Measurements from ENCODE around the gene APOBEC3H. TPM values are rescaled to one million over a fixed set of nuclear protein-coding genes. Genes with fewer than 3 reads are reported as not detected.

APOBEC3H gene
- total and polyA plus RNA-seq, 2 experiments from 2014 or later = not detected

DNA sequence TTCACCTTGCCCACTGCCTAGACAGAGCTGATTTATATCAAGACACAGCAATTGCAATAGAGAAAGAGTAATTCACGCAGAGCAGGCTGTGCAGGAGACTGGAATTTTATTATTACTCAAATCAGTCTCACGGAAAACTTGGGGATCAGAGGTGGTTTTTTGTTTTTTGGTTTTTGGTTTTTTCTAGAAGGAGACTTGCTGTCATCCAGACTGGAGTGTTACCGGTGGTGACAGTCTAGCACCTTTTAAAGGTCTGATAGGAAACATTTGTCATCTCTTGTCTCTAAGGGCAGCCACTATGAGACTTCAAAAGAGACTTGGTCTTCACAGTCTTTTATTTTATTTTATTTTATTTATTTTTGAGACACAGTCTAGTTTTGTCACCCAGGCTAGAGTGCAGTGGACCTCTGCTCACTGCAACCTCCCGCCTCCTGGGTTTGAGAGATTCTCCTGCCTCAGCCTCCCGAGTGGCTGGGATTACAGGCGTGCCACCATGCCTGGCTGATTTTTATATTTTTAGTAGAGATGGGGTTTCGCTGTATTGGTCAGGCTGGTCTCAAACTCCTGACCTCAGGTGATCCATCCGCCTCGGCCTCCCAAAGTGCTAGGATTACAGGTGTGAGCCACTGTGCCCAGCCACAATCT is 19.1 kb downstream of the APOBEC3H start (continued):
- TF ChIP-seq, protein P1, sequence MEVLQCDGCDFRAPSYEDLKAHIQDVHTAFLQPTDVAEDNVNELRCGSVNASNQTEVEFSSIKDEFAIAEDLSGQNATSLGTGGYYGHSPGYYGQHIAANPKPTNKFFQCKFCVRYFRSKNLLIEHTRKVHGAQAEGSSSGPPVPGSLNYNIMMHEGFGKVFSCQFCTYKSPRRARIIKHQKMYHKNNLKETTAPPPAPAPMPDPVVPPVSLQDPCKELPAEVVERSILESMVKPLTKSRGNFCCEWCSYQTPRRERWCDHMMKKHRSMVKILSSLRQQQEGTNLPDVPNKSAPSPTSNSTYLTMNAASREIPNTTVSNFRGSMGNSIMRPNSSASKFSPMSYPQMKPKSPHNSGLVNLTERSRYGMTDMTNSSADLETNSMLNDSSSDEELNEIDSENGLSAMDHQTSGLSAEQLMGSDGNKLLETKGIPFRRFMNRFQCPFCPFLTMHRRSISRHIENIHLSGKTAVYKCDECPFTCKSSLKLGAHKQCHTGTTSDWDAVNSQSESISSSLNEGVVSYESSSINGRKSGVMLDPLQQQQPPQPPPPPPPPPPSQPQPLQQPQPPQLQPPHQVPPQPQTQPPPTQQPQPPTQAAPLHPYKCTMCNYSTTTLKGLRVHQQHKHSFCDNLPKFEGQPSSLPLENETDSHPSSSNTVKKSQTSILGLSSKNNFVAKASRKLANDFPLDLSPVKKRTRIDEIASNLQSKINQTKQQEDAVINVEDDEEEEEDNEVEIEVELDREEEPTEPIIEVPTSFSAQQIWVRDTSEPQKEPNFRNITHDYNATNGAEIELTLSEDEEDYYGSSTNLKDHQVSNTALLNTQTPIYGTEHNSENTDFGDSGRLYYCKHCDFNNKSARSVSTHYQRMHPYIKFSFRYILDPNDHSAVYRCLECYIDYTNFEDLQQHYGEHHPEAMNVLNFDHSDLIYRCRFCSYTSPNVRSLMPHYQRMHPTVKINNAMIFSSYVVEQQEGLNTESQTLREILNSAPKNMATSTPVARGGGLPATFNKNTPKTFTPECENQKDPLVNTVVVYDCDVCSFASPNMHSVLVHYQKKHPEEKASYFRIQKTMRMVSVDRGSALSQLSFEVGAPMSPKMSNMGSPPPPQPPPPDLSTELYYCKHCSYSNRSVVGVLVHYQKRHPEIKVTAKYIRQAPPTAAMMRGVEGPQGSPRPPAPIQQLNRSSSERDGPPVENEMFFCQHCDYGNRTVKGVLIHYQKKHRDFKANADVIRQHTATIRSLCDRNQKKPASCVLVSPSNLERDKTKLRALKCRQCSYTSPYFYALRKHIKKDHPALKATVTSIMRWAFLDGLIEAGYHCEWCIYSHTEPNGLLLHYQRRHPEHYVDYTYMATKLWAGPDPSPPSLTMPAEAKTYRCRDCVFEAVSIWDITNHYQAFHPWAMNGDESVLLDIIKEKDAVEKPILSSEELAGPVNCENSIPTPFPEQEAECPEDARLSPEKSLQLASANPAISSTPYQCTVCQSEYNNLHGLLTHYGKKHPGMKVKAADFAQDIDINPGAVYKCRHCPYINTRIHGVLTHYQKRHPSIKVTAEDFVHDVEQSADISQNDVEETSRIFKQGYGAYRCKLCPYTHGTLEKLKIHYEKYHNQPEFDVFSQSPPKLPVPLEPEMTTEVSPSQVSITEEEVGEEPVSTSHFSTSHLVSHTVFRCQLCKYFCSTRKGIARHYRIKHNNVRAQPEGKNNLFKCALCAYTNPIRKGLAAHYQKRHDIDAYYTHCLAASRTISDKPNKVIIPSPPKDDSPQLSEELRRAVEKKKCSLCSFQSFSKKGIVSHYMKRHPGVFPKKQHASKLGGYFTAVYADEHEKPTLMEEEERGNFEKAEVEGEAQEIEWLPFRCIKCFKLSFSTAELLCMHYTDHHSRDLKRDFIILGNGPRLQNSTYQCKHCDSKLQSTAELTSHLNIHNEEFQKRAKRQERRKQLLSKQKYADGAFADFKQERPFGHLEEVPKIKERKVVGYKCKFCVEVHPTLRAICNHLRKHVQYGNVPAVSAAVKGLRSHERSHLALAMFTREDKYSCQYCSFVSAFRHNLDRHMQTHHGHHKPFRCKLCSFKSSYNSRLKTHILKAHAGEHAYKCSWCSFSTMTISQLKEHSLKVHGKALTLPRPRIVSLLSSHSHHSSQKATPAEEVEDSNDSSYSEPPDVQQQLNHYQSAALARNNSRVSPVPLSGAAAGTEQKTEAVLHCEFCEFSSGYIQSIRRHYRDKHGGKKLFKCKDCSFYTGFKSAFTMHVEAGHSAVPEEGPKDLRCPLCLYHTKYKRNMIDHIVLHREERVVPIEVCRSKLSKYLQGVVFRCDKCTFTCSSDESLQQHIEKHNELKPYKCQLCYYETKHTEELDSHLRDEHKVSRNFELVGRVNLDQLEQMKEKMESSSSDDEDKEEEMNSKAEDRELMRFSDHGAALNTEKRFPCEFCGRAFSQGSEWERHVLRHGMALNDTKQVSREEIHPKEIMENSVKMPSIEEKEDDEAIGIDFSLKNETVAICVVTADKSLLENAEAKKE (CRISPR knock-in tag; IDR thresholded peaks at IDR 0.05) = no peak
- TF ChIP-seq, protein P2, sequence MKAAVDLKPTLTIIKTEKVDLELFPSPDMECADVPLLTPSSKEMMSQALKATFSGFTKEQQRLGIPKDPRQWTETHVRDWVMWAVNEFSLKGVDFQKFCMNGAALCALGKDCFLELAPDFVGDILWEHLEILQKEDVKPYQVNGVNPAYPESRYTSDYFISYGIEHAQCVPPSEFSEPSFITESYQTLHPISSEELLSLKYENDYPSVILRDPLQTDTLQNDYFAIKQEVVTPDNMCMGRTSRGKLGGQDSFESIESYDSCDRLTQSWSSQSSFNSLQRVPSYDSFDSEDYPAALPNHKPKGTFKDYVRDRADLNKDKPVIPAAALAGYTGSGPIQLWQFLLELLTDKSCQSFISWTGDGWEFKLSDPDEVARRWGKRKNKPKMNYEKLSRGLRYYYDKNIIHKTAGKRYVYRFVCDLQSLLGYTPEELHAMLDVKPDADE (IDR thresholded peaks at IDR 0.05) = no peak
- no peak for TF ChIP-seq NANOG (IDR thresholded peaks at IDR 0.05; ENCODE audit: borderline replicate concordance)
- TF ChIP-seq CREB1 (CRISPR knock-in tag; IDR thresholded peaks at IDR 0.05; ENCODE audit: low read depth) = no peak
- no peak for TF ChIP-seq JUNB (IDR thresholded peaks at IDR 0.05; ENCODE audit: unreplicated experiment)
- no peak for TF ChIP-seq EZH2 (IDR thresholded peaks at IDR 0.05; ENCODE audit: low read depth, unreplicated experiment)
- TF ChIP-seq ZNF331 (CRISPR knock-in tag; IDR thresholded peaks at IDR 0.05; ENCODE audit: low read depth) = no peak

DNA sequence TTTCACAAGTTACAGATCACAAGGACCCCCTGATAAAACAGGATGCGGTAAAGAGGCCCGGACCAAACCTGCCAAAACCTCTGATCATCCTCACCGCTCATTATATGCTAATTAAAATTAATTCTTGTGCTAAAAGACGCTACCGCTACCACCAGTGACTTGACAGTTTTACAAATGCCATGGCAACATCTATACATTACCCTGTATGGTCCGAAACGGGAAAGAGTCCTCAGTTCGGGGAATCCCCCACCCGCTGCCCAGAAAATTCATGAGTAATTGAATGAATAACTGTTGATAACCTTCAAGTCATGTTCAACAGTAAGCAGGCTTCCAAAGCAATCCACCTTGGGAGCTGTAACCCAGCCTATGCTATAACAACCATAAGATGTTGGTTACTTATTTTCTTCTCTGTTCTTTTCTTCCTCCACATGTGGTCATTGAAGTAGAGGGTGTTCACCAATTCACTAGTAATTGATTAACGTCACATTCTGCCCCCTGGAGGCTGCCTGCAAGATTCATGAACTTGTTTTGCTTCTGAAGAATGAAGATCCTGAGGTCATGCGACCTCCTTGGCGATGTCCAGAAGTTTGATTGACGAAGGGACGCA is 20.6 kb downstream of the APOBEC3H start:
- Histone ChIP-seq H3K79me2 (replicated peaks; ENCODE audit: insufficient read depth) (no peaks in the 10 kb centered on the region), H3K4me3 (no peak overlapping the region), H3K27me3 (ENCODE audit: insufficient read depth) (peaks cover 37% of the 10 kb centered on the region), H3K4me1 (ENCODE audit: insufficient read depth) (peaks cover 13% of the 10 kb centered on the region), H3K27ac (ENCODE audit: low read depth) (no peak overlapping the region), H3K36me3 (ENCODE audit: insufficient read depth) (no peaks in the 10 kb centered on the region), H2AFZ (no peak overlapping the region), H4K20me1 (replicated peaks; ENCODE audit: insufficient read depth) (no peaks in the 10 kb centered on the region), H3K4me2 (no peak overlapping the region), H3K9me2 (ENCODE audit: insufficient read depth) (no peaks in the 10 kb centered on the region), H3F3A (replicated peaks; ENCODE audit: low read depth) (peaks cover 14% of the 10 kb centered on the region)
- no peak overlapping the region for H3K27ac Mint-ChIP-seq
- H3K36me3 Mint-ChIP-seq (ENCODE audit: low read depth) = no peaks in the 10 kb centered on the region
- ATAC-seq = peak; percentile 23; the same call in 2 of the 3 replicates
- peaks cover 33% of the 10 kb centered on the region for H3K4me1 Mint-ChIP-seq
- H3K4me3 Mint-ChIP-seq = no peak overlapping the region
- peak; percentile 85 for DNase-seq (ENCODE audit: low spot score)
- no peaks in the 10 kb centered on the region for H3K9me3 Mint-ChIP-seq
- peaks cover 12% of the 10 kb centered on the region for H3K27me3 Mint-ChIP-seq (ENCODE audit: insufficient read depth, low read depth, poor library complexity)
- no peak for TF ChIP-seq STAT1 (IDR thresholded peaks at IDR 0.05; ENCODE audit: unreplicated experiment)
- no peak for TF ChIP-seq ZNF331 (CRISPR knock-in tag; IDR thresholded peaks at IDR 0.05; ENCODE audit: low read depth)
